DOHH2 (cell line): ENCODE results near the gene SLC4A1AP.

Source experiments
- H3F3A ChIP-seq: fragments of 200-600 bp; sonication (generic), shearing (Covaris generic); 2 replicates; pipeline ENCODE4 v1.6.0; 2016; ENCODE audit warnings: antibody characterized with exemption, mild to moderate bottlenecking; ENCODE audit not compliant: control insufficient read depth, insufficient read depth
- H3K27ac ChIP-seq: fragments of 200-600 bp; sonication (generic); 2 replicates; pipeline ENCODE4 v1.5.1; 2014; ENCODE audit warnings: low read depth, mild to moderate bottlenecking, low read length, moderate library complexity
- H3K27me3 ChIP-seq: fragments of 200-600 bp; sonication (generic); 2 replicates; pipeline ENCODE4 v1.6.1; 2014; ENCODE audit warnings: mild to moderate bottlenecking, low read length, mixed read lengths; ENCODE audit not compliant: control insufficient read depth
- H3K36me3 ChIP-seq: fragments of 200-600 bp; sonication (generic); 2 replicates; pipeline ENCODE4 v1.6.1; 2014; ENCODE audit warnings: mild to moderate bottlenecking, low read length, moderate library complexity, mixed read lengths; ENCODE audit not compliant: control insufficient read depth
- H3K4me1 ChIP-seq: fragments of 200-600 bp; sonication (generic); 2 replicates; pipeline ENCODE4 v1.6.1; 2014; ENCODE audit warnings: mild to moderate bottlenecking, low read length, mixed read lengths; ENCODE audit not compliant: control insufficient read depth
- H3K4me2 ChIP-seq: fragments of 200-600 bp; sonication (generic); 2 replicates; pipeline ENCODE4 v1.6.0; 2014; ENCODE audit warnings: mild to moderate bottlenecking, low read length, moderate library complexity
- H3K4me3 ChIP-seq: fragments of 200-600 bp; sonication (generic); 2 replicates; pipeline ENCODE4 v1.5.1; 2014; ENCODE audit warnings: mild to moderate bottlenecking, low read length, mixed read lengths
- H3K79me2 ChIP-seq: fragments of 200-600 bp; sonication (generic); 2 replicates; pipeline ENCODE4 v1.6.1; 2014; ENCODE audit warnings: mild to moderate bottlenecking, low read length, mixed read lengths; ENCODE audit not compliant: control insufficient read depth
- H3K9me2 ChIP-seq: fragments of 200-600 bp; sonication (generic); replicated peaks from 2 replicates; pipeline ENCODE4 v1.6.1; 2014; ENCODE audit warnings: mild to moderate bottlenecking, low read length, mixed read lengths; ENCODE audit not compliant: control insufficient read depth
- H3K9me3 ChIP-seq: fragments of 200-600 bp; sonication (generic); 2 replicates; pipeline ENCODE4 v1.6.1; 2014; ENCODE audit warnings: antibody characterized with exemption, low read length, mixed read lengths; ENCODE audit not compliant: control insufficient read depth, insufficient read depth
- H4K20me1 ChIP-seq: fragments of 200-600 bp; sonication (generic); 2 replicates; pipeline ENCODE4 v1.6.0; 2014; ENCODE audit warnings: low read depth, mild to moderate bottlenecking, antibody characterized with exemption, low read length, moderate library complexity; ENCODE audit not compliant: control insufficient read depth, insufficient read depth
- EZH2phosphoT487 ChIP-seq: fragments of 200-600 bp; sonication (generic); IDR thresholded peaks from 2 replicates; pipeline ENCODE4 v1.6.1; 2017; ENCODE audit warnings: borderline replicate concordance, mild to moderate bottlenecking, antibody characterized with exemption, low read length, moderate library complexity, mixed read lengths
- TF ChIP-seq, protein P1 (sequence below): fragments of 200-600 bp; sonication (generic); IDR thresholded peaks from one replicate; pipeline ENCODE4 v1.5.1; 2014; ENCODE audit warnings: antibody characterized with exemption, mild to moderate bottlenecking, low read depth, low read length; ENCODE audit not compliant: poor library complexity, severe bottlenecking

Gene SLC4A1AP

DNA sequence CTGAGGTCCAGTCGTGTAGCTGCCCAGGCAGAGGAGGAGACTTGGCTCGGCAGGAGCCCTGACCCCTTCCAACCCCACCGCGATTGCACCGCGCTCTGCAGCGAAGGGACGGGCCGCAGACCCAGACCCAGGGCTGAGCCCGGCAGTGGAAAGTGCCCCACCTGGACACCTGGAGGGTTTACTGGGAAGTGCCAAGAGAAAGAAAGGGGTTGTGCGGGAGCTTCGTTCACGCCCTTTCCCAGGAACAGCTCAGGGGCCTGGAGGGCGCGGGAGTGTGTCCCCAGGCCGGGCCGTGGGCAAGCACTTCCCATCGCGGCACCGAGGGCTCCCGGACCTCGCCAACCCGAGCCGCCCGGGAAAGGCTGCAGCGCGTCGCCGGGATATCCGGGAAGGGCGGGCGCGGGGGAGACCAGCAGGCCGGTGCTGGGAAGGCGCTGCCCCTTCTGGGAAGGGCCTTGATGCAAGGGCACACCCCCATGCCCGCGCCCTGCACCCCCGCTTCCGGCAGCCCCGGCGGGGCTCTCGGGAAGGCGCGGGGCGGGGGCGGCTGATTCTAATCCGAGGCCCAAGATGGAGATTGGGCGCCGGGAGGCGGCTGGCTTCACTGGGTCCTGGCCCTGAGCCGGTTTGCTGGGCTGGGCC is 71.7 kb downstream of the SLC4A1AP start:
- no peaks in the 10 kb centered on the region for H3F3A ChIP-seq
- H3K36me3 ChIP-seq: no peaks in the 10 kb centered on the region
- TF ChIP-seq, protein P1, sequence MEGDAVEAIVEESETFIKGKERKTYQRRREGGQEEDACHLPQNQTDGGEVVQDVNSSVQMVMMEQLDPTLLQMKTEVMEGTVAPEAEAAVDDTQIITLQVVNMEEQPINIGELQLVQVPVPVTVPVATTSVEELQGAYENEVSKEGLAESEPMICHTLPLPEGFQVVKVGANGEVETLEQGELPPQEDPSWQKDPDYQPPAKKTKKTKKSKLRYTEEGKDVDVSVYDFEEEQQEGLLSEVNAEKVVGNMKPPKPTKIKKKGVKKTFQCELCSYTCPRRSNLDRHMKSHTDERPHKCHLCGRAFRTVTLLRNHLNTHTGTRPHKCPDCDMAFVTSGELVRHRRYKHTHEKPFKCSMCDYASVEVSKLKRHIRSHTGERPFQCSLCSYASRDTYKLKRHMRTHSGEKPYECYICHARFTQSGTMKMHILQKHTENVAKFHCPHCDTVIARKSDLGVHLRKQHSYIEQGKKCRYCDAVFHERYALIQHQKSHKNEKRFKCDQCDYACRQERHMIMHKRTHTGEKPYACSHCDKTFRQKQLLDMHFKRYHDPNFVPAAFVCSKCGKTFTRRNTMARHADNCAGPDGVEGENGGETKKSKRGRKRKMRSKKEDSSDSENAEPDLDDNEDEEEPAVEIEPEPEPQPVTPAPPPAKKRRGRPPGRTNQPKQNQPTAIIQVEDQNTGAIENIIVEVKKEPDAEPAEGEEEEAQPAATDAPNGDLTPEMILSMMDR: no peak
- TF ChIP-seq EZH2phosphoT487: no peak
- peaks cover 11% of the 10 kb centered on the region for H3K27me3 ChIP-seq
- no peak overlapping the region for H3K27ac ChIP-seq
- H4K20me1 ChIP-seq: no peaks in the 10 kb centered on the region
- H3K79me2 ChIP-seq: no peaks in the 10 kb centered on the region
- H3K4me2 ChIP-seq: no peak overlapping the region
- no peak overlapping the region for H3K4me3 ChIP-seq
- no peaks in the 10 kb centered on the region for H3K9me2 ChIP-seq
- H3K4me1 ChIP-seq: peaks cover 6% of the 10 kb centered on the region
- no peaks in the 10 kb centered on the region for H3K9me3 ChIP-seq

- Histone ChIP-seq H3K27me3 (peaks cover 7% of the 10 kb centered on the region), H3K4me3 (no peak overlapping the region), H3K4me1 (no peaks in the 10 kb centered on the region), H3K36me3 (no peaks in the 10 kb centered on the region), H3F3A (no peaks in the 10 kb centered on the region), H3K79me2 (no peaks in the 10 kb centered on the region), H3K9me3 (no peaks in the 10 kb centered on the region), H3K27ac (no peak overlapping the region), H4K20me1 (no peaks in the 10 kb centered on the region), H3K4me2 (no peak overlapping the region), H3K9me2 (no peaks in the 10 kb centered on the region)
- no peak for TF ChIP-seq EZH2phosphoT487
- TF ChIP-seq, protein P1: no peak
These were observed 72.6 kb downstream of the SLC4A1AP start for GRCh38 chr2:27736031-27736889.

GRCh38 chr2:27736890-27737204 is 73.2 kb downstream of the SLC4A1AP start:
- Histone ChIP-seq H3K79me2 (no peaks in the 10 kb centered on the region), H3K36me3 (no peaks in the 10 kb centered on the region), H3K4me2 (no peak overlapping the region), H3K27ac (no peak overlapping the region), H3K4me1 (no peaks in the 10 kb centered on the region), H3K27me3 (peaks cover 6% of the 10 kb centered on the region), H4K20me1 (no peaks in the 10 kb centered on the region), H3F3A (no peaks in the 10 kb centered on the region), H3K4me3 (no peak overlapping the region), H3K9me3 (no peaks in the 10 kb centered on the region), H3K9me2 (no peaks in the 10 kb centered on the region)
- TF ChIP-seq, protein P1: no peak
- no peak for TF ChIP-seq EZH2phosphoT487
